DLD1 (cell line): Measurements from ENCODE around the gene EGR1.

Experiments
- in situ Hi-C: cut with HindIII; loops from 2 replicates; pipeline ENCODE4 v1.10.0; 2017; ENCODE audit warnings: low sequenced_read_pairs

The EGR1 gene

GRCh38 chr5:138465261-138466124, at the start of gene EGR1:
Gene EGR1, plus strand, starts transcription at chr5:138465479. Its CDS starts 283 bp downstream, at chr5:138465762.
- in situ Hi-C loops: no loop called here

GRCh38 chr5:138418444-138418843, 46.8 kb upstream of the EGR1 start:
- in situ Hi-C loops: no loop called here

GRCh38 chr5:138425079-138425478, 40.2 kb upstream of the EGR1 start:
- in situ Hi-C loops: no loop called here

- in situ Hi-C loops: no loop called here
Observed at GRCh38 chr5:138435943-138436342, 29.3 kb upstream of the EGR1 start.

GRCh38 chr5:138438003-138438723, 27.1 kb upstream of the EGR1 start:
- in situ Hi-C loops: no loop called here

- in situ Hi-C loops: no loop called here
Observed at GRCh38 chr5:138438724-138439476, 26.4 kb upstream of the EGR1 start, which contains the start of gene REEP2. Gene REEP2, plus strand, starts transcription at chr5:138439057. Its CDS starts 152 bp downstream, at chr5:138439209.

GRCh38 chr5:138439477-138440158, 25.7 kb upstream of the EGR1 start:
- in situ Hi-C loops: no loop called here

- in situ Hi-C loops: no loop called here
Observed at GRCh38 chr5:138440159-138441073, 24.9 kb upstream of the EGR1 start.

- in situ Hi-C loops: no loop called here
Observed at GRCh38 chr5:138441221-138441620, 24.1 kb upstream of the EGR1 start.

- in situ Hi-C loops: no loop called here
Observed at GRCh38 chr5:138444078-138444773, 21.1 kb upstream of the EGR1 start.

GRCh38 chr5:138444774-138445546, 20.3 kb upstream of the EGR1 start:
- in situ Hi-C loops: no loop called here

GRCh38 chr5:138445547-138446271, 19.6 kb upstream of the EGR1 start:
- in situ Hi-C loops: no loop called here

- in situ Hi-C loops: no loop called here
Observed at GRCh38 chr5:138448070-138448469, 17.2 kb upstream of the EGR1 start.

- in situ Hi-C loops: no loop called here
Observed at GRCh38 chr5:138448481-138449398, 16.5 kb upstream of the EGR1 start.

GRCh38 chr5:138449501-138450239, 15.6 kb upstream of the EGR1 start:
- in situ Hi-C loops: no loop called here

- in situ Hi-C loops: no loop called here
Observed at GRCh38 chr5:138450971-138451370, 14.3 kb upstream of the EGR1 start.
